Measurements from ENCODE around the gene UPK2.

UPK2 gene

GRCh38 chr11:118914178-118914918 lies 41.8 kb upstream of the UPK2 start:
- DNase-seq (ENCODE audit: low read depth), result no peak
- no peak overlapping the region for H3K4me3 ChIP-seq (ENCODE audit: control insufficient read depth, low read depth, low read length)
- TF ChIP-seq, protein P1, sequence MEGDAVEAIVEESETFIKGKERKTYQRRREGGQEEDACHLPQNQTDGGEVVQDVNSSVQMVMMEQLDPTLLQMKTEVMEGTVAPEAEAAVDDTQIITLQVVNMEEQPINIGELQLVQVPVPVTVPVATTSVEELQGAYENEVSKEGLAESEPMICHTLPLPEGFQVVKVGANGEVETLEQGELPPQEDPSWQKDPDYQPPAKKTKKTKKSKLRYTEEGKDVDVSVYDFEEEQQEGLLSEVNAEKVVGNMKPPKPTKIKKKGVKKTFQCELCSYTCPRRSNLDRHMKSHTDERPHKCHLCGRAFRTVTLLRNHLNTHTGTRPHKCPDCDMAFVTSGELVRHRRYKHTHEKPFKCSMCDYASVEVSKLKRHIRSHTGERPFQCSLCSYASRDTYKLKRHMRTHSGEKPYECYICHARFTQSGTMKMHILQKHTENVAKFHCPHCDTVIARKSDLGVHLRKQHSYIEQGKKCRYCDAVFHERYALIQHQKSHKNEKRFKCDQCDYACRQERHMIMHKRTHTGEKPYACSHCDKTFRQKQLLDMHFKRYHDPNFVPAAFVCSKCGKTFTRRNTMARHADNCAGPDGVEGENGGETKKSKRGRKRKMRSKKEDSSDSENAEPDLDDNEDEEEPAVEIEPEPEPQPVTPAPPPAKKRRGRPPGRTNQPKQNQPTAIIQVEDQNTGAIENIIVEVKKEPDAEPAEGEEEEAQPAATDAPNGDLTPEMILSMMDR (IDR thresholded peaks at IDR 0.05; ENCODE audit: control insufficient read depth, insufficient read depth, low read depth, low read length, missing control alignments), result no peak

- no peak overlapping the region for H3K4me3 ChIP-seq (ENCODE audit: control insufficient read depth, low read depth, low read length)
- no peak for DNase-seq (ENCODE audit: low read depth)
- TF ChIP-seq, protein P1 (IDR thresholded peaks at IDR 0.05; ENCODE audit: control insufficient read depth, insufficient read depth, low read depth, low read length, missing control alignments), result no peak
Observed at GRCh38 chr11:118914987-118915386, 41.1 kb upstream of the UPK2 start.

DNA sequence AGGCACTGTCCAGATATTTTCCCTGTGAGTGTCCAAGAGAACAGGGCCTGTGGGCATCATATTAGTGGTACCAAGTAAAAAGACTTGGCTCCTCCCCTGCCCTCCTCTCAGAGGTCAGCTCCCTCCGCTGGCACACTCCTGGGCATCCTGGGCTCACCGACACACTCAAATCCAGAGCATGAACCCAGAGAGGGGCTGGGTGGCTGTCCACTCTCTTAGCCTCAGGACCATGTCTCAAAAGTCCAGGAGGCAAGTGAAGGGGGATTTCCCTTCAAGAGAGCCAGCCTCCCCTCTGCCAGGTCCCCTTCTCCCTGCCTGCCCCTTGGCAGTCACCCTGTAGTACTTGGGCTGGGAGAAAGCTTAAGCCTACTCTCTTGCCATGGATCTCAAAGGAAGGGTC lies 40.7 kb upstream of the UPK2 start:
- TF ChIP-seq, protein P1 (IDR thresholded peaks at IDR 0.05; ENCODE audit: control insufficient read depth, insufficient read depth, low read depth, low read length, missing control alignments), result no peak
- H3K4me3 ChIP-seq (ENCODE audit: control insufficient read depth, low read depth, low read length), result no peak overlapping the region
- no peak for DNase-seq (ENCODE audit: low read depth)

DNA sequence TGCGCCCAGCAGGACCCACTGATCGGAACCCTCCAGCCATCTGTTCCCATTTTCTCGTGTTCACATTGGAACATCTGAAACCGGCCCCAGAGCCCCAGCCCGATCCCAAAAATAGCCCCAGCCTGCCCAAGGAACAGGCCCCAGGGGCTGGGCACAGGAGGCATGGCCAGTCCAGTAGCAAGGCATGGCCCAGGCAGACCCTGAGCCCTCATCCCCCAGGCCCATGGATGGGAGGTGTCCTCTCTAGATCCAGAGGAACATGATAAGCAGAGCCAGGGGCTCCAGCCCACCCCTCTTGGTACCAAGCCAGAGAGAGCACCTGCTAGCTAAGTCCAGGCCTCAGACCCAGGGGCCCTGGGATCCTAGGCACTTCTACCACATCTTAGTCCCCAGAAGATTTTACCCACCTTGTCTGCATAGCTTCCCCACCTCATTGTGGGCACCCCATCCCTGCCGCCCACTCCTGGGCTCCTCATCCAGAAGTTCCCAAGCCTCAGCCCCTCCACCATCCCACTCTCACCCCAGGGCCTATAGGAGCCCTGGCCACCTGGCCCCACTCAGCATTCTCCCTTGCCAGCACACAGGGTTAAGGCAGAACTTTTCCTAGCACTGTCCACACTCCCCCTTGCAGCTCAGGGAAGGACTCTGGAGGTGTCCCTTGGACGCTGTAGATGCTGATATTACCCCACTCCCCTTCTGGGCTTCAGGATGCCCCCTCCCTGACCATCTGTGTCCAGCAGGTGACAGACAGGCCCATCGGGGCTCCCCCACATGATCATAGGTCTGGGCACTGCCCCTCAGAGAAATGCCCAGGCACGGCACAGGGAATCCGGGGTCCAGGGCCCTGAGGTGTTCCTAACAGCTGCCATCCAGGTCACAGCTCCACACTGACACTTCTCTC lies 39.9 kb upstream of the UPK2 start:
- DNase-seq (ENCODE audit: low read depth), result no peak
- H3K4me3 ChIP-seq (ENCODE audit: control insufficient read depth, low read depth, low read length), result no peak overlapping the region
- TF ChIP-seq, protein P1 (IDR thresholded peaks at IDR 0.05; ENCODE audit: control insufficient read depth, insufficient read depth, low read depth, low read length, missing control alignments), result no peak

- peak; percentile 77 for DNase-seq (ENCODE audit: low read depth)
- no peak overlapping the region for H3K4me3 ChIP-seq (ENCODE audit: control insufficient read depth, low read depth, low read length)
- TF ChIP-seq, protein P1 (IDR thresholded peaks at IDR 0.05; ENCODE audit: control insufficient read depth, insufficient read depth, low read depth, low read length, missing control alignments), result no peak
Observed at GRCh38 chr11:118916842-118917388, 39.2 kb upstream of the UPK2 start.

DNA sequence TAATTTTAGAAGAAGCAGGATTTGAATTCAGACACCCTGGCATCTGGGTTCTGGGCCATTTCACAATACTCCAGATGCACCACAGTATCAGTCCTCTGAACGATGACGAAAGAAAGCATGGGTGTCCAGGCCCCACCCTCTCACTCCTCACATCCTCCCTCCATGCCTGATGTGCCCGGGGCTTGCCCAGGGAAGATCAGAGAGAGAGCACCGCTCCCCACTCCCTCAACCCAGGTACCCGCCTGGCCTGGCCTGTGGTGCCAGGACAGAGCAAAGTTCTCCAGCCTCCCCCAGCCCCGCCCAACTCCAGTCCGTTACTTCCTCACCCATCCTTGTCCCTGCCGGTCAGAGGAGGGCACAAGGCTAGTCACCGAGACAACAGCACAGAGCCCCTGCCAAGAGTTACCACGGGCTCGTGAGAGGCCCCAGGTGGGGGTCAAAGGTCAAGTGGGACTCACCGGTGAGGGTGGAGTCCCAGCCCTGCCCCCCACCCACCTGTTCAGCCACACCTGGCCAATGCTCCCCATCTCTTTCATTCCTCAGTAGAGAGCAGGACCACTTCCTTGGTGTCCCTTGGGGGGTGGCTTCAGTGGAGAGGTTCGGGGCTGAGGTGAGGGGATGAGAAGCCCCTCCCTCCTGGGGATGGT lies 38.5 kb upstream of the UPK2 start:
- TF ChIP-seq, protein P1 (IDR thresholded peaks at IDR 0.05; ENCODE audit: control insufficient read depth, insufficient read depth, low read depth, low read length, missing control alignments), result no peak
- H3K4me3 ChIP-seq (ENCODE audit: control insufficient read depth, low read depth, low read length), result peak overlapping the region; percentile 38
- DNase-seq (ENCODE audit: low read depth), result peak; percentile 84

Data from AG09309 (cell line).